Peyer's patch (tissue), 4 donors: ENCODE measurements around the gene MRTFB.

ENCODE experiments used
- CTCF ChIP-seq, 6 experiments: fragments of 450-650 bp in 4 of 6; fragments of 200-600 bp in 2 of 6; sonication (generic) in 1 of 6; IDR thresholded peaks; one replicate each; pipeline ENCODE4 v1.5.1; 2017 to 2019; ENCODE audit warnings: antibody characterized with exemption in 6 of 6, mild to moderate bottlenecking in 3 of 6, moderate library complexity in 1 of 6
- POLR2A ChIP-seq, 2 donors: fragments of 450-650 bp; IDR thresholded peaks; one replicate each; pipeline ENCODE4 v1.5.1; 2017; ENCODE audit warnings: antibody characterized with exemption in 2 of 2, mild to moderate bottlenecking in 2 of 2, moderate library complexity in 2 of 2

DNA sequence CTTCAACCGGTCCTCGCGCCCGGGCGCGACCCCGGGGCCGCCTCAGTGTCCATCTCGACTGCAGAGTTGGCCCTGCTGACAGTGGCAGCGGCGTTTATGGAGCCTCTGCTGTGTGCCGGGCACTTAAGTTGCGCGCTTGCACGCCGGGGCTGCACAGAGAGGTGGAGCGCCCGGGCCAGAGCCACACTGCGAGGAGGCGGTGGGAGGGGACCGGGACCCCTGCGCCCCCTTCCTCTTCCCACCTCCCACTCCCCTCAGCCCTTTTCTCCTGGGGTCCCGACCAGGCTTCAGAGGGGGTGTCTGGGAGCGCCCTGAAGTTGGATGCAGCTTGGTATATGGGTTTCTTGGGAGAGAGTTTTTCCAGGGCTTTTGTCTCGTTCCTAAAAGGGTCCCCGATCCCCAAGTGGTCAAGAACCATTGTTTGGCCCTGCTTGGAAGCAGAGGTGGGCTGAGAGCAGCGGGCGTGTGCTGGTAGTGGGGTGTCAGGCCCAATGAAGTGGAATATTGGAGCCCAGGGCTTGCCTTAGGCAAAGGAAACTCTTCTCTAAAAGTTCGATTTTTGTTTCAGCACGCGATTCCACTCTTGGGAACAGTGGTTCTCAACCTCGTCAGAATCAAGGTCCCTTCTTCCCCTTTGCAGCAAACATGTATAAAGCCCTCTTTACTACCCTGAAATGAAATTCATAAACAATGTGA lies 605 bp downstream of the MRTFB start:
- no peak for TF ChIP-seq POLR2A (IDR thresholded peaks at IDR 0.05)
- TF ChIP-seq CTCF (IDR thresholded peaks at IDR 0.05), result no peak
